GM10266 (cell line): ENCODE measurements around the gene PRELP.

Source experiments
- DNase-seq: peaks from one replicate; pipeline ENCODE4 v3.0.0; 2012; ENCODE audit errors: extremely low spot score
- TF ChIP-seq, protein P1 (sequence below): IDR thresholded peaks from 2 replicates; pipeline ENCODE4 v1.5.1; 2012; ENCODE audit warnings: mild to moderate bottlenecking, low read depth; ENCODE audit not compliant: control insufficient read depth, insufficient read depth; ENCODE audit errors: missing control alignments

The PRELP gene

GRCh38 chr1:203475012-203475981, at the start of gene PRELP:
TSS of gene PRELP (plus strand) at chr1:203475806. CDS start at chr1:203483185, 7,379 bp downstream.
- DNase-seq, result no peak
- TF ChIP-seq, protein P1, sequence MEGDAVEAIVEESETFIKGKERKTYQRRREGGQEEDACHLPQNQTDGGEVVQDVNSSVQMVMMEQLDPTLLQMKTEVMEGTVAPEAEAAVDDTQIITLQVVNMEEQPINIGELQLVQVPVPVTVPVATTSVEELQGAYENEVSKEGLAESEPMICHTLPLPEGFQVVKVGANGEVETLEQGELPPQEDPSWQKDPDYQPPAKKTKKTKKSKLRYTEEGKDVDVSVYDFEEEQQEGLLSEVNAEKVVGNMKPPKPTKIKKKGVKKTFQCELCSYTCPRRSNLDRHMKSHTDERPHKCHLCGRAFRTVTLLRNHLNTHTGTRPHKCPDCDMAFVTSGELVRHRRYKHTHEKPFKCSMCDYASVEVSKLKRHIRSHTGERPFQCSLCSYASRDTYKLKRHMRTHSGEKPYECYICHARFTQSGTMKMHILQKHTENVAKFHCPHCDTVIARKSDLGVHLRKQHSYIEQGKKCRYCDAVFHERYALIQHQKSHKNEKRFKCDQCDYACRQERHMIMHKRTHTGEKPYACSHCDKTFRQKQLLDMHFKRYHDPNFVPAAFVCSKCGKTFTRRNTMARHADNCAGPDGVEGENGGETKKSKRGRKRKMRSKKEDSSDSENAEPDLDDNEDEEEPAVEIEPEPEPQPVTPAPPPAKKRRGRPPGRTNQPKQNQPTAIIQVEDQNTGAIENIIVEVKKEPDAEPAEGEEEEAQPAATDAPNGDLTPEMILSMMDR, result no peak

DNA sequence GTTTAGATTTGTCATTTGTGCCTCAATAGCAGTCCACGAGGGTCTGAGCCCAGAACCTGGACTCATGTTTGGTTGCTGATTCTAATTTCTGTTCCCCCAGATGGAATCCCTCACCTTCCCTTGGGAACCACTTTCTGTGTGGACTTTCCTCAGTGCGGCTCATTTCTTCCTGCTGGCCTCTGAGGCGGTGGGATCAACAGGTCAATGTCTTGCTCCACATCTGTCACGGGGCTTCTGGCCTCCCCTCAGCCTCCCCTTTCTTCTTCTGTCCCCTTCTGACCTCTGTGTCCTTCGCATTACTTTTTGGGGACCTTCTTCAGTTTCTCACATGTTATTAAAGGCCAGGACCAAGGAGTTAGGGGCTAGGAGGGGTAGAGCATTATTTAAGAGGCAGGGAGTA, 49.2 kb upstream of the PRELP start:
- TF ChIP-seq, protein P1, result no peak
- no peak for DNase-seq

GRCh38 chr1:203426870-203427269, 48.7 kb upstream of the PRELP start:
- TF ChIP-seq, protein P1, result no peak
- no peak for DNase-seq

DNA sequence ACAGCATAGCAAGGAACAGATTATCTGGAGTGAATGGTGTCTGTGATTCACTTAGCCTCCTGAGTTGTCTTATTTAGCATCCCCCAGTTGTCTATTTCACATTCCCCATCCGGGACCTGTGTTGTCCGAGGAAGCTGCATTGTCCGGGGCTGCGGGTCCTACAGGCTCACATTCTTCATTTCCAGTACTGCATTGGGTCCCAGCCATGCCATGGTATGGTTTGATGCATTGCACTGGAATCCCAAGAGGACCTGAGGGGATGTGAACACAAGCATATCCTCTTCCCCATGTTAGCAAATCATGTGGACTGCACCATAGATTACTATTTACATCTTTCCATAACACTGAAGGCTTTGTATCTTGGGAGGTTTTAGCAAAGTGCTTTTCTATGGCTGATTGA, 48.2 kb upstream of the PRELP start:
- DNase-seq, result no peak
- TF ChIP-seq, protein P1, result no peak

GRCh38 chr1:203428981-203429599, 46.5 kb upstream of the PRELP start:
- DNase-seq, result no peak
- TF ChIP-seq, protein P1, result no peak

DNA sequence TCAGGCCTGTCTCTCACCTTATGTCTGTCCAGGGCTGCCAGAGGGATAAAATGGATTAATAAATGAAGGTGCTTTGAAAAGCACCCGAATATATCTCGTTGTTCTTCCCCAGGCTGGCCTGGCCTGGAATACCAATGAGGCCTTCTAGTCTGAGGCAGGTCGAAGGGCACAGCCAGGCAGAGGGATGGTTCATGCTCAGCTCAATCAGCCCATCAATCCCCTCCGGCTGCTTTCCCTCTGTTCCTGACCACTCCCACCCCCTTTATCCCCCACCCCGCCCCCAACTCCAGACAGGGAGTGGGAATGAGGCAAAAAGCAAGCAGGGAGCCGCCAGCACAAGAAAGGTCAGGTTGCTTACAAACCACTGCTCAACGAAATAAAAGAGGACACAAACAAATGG, 40.0 kb upstream of the PRELP start:
- DNase-seq, result no peak
- TF ChIP-seq, protein P1, result no peak
